Esophagus squamous epithelium (tissue), 4 donors: Measurements from ENCODE around the gene SMYD4.

Source experiments
- CTCF ChIP-seq, 6 experiments: fragments of 450-650 bp in 4 of 6; fragments of 200-600 bp in 2 of 6; sonication (generic) in 2 of 6; IDR thresholded peaks; one replicate each; pipeline ENCODE4 v1.5.1; 2016 to 2019; ENCODE audit warnings: antibody characterized with exemption in 6 of 6, mild to moderate bottlenecking in 4 of 6, moderate library complexity in 4 of 6
- POLR2A ChIP-seq, 4 donors: fragments of 450-650 bp; IDR thresholded peaks; one replicate each; pipeline ENCODE4 v1.6.1; 2017; ENCODE audit warnings: antibody characterized with exemption in 4 of 4, mild to moderate bottlenecking in 4 of 4, moderate library complexity in 3 of 4

DNA sequence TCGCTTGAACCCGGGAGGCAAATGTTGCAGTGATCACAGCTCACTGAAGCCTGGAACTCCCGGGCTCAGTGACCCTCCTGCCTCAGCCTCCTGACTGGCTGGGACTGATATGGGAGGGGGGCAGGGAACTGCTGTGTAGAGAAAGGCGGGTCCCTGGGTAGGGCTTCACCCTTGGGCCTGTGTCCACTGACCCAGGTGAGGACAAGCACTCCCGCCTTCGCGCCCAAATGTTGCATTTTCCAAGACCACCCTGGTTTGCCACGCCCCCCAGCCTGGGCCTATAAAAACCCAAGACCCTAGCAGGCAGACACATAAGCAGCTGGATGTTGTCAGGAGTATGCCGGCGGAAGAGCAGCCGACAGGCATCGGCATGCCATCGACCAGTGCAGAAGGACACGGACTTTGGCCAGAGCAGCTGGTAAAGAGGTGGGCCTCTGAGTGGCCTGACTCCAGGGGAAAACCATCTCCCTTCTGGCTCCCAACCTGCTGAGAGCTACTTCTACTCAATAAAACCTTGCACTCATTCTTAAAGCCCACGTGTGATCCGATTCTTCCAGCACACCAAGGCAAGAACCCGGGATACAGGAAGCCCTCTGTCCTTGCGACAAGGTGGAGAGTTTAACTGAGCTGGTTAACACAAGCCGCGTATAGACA, 19.1 kb downstream of the SMYD4 start:
- TF ChIP-seq POLR2A (IDR thresholded peaks at IDR 0.05) (no peak), CTCF (IDR thresholded peaks at IDR 0.05) (no peak)
